GM18867 (cell line): ENCODE results near the gene RHOXF1.
A peak's percentile ranks its signal among the peaks of the same experiment; 100 is the strongest.
"Not testable (repeated sequence)": the region's sequence is repeated elsewhere in the genome, so short reads cannot be mapped to it uniquely, and the experiment has no call there.

ENCODE experiments used
- ATAC-seq: cut with Tn5 transposase; IDR thresholded peaks from one replicate; pipeline ENCODE4 v1.9.1; 2021; ENCODE audit warnings: mild to moderate bottlenecking, moderate library complexity; ENCODE audit not compliant: unreplicated experiment

The RHOXF1 gene, protein sequence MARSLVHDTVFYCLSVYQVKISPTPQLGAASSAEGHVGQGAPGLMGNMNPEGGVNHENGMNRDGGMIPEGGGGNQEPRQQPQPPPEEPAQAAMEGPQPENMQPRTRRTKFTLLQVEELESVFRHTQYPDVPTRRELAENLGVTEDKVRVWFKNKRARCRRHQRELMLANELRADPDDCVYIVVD

DNA sequence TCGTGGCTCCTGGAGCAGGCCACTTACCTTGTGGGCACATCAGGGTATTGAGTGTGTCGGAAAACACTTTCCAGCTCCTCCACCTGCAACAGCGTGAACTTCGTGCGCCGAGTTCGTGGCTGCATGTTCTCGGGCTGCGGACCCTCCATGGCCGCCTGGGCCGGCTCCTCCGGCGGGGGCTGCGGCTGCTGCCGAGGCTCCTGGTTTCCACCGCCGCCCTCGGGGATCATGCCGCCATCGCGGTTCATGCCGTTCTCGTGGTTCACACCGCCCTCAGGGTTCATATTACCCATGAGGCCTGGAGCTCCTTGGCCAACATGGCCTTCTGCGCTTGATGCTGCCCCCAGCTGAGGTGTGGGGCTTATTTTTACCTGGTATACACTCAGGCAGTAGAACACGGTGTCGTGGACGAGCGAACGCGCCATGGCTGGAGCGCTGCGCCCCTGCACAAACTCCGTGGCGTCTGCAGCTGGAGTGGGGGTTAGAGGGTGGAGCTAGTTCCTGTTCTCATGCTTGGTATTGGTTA is at the start of gene RHOXF1:
RHOXF1 (minus strand) TSS at position 476 of the 526 bp plus-strand sequence; CDS start at position 425, 51 bp downstream.
- ATAC-seq: no peak

DNA sequence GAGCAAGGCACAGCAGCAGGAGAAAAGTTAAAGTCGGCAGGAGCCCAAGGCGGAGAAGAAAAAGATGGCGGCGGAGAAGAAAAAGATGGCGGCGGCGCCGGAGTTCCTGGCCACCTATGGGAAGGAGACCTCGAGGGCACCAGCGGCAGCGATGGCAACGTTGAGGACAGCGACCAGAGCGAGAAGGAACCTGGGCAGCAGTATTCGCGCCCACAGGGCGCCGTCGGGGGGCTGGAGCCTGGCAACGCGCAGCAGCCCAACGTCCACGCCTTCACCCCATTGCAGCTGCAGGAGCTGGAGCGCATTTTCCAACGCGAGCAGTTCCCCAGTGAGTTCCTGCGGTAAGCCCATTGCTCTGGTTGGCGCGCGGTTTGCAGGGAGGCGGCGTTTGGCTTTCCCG is 43.4 kb upstream of the RHOXF1 start:
- not testable (repeated sequence) for ATAC-seq

DNA sequence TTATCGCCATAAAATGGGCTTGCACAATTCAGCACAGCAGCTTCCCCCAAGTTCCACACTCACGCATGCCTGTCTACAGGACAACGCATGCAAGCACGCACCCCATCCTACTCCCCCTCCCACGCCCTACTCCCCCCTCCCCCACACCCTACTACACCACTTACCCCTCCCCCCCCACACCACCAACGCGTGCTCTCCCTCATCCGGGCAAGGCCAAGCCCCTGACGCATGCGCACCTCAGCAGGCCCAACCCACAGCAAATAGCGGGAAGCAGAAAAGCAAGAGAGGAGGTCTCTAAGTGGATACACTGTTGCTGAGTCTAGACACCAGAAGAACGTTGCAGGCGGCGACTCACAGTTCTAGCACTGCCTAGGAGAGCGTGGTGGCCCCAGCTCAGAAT is 42.6 kb upstream of the RHOXF1 start, which contains the start of gene RHOXF2:
RHOXF2 (plus strand) TSS at position 301 of the 400 bp plus-strand sequence. CDS start 138 bp downstream, outside the sequence.
- not testable (repeated sequence) for ATAC-seq

DNA sequence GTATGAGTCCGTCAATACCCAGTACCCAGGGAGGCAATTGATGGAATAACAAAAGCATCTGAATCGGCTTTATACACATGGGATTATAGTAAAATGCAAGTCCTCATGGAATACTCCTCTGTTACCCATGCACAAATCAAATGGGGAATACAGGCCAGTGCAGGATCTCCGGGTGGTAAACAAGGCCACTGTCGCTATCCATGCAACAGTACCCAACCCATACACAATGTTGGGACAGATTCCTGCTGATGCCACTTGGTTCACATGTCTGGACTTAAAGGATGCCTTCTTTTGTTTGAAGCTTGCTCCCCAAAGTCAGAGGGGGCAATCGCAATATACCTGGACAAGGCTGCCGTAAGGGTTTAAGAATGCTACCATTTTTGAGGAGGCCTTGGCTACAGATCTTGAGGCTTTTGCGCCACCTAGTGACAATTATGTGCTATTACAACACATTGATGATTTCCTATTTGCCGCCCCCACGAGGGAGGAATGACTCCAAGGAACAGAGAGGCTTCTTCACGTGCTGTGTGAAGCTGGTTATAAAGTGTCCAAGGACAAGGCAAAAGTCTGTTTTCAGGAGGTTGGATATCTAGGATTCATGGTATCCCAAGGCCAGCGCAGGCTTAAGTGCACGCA is 34.5 kb upstream of the RHOXF1 start:
- not testable (repeated sequence) for ATAC-seq

DNA sequence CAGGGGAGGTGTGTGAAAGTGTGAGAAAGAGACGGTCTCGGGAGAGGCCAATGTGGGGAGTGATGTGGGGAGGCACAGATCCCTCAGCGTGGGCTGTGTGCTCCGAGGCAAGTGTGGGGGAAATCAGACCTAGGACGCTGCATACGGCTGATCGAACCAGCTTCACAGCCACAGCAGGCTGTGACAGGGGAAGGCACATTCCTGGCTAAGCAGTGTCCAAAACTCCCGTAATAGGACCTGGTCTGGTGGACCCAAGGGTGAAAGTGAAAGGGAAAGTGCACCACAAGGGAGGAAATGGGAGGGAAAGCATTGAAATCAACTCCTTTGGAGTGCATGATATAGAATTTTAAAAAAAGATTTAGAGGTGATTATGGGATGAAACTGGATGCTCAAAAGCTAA is 31.8 kb upstream of the RHOXF1 start:
- no peak for ATAC-seq

DNA sequence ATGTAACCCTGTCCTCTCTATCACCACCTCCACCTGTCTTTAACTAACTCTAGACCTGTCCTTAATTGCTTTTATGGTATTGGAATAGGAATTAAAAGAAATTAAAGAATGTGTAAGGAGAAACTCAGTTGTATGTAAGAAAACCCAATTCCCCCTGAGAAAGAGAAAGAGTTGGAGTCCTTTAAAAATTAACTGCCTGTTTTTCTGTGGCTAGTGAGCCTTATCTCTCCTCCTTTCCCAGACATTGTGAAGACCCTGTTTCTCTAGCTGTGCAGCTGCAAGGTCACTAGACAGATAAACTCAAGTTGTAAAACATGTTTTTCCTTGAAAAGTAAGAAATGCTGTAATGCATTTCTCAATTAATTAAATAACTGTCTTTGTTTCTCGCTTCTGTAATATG is 30.6 kb upstream of the RHOXF1 start:
- not testable (repeated sequence) for ATAC-seq

DNA sequence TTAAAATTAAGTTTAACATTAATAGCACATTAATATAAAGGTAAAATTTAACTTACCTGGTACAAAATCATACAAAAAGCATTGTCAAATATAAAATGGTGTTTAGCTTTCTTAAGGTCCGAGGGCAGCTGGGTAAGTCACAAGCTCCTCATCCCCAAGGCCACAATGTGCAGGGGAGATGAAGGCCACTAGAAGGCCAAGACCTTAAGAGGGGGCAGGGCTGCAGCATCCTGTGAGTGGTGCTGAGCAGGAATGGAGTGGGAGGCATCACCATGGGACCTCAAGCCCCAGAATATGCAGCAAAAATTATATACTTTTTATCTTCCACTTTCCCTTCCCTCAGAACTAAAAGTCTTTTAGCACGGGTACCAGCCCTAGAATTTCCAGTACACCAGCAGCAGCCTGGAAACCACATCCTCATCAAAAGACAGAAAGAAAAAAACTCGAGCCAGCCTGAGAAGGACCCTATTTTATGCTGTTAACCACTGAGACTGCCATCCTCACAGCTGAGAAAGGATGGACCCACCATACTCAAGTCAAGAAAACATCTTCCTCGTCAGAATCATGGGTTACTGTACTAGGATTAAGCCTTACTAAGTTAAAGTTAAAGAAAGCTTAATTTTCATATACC is 29.7 kb upstream of the RHOXF1 start:
- no peak for ATAC-seq

DNA sequence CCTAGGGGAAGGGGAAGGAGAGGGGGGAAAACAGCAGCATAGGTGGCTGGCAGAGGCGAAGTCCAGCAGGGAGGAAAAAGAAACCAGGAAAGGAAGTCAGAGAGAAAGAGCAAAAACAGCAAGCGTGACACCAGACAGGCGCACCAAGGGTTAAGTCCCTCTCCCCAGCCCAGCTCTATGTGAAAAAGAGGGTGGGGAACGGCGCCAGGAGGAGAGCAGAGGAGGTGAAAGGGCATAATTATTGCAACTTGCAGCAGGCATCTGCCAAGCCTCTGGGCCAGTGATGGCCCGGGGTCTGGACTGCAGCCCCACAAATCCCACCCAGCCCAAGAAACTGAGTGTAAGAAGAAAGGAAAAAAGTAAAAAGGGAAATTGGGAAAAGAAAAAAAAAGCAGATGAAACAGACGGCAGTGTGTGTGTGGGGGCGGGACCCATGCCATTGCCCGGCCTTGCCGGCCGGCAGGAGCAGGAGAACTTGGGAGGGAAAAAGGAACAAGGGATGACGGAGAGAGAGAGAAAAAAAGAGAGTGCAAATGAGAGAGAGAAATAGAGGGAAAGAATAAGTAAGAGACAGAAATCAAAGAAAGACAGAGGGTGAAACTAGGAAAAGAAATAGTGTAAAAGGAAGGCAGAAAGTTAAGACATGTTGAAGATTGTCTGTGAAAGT is 28.6 kb upstream of the RHOXF1 start:
- ATAC-seq: no peak

DNA sequence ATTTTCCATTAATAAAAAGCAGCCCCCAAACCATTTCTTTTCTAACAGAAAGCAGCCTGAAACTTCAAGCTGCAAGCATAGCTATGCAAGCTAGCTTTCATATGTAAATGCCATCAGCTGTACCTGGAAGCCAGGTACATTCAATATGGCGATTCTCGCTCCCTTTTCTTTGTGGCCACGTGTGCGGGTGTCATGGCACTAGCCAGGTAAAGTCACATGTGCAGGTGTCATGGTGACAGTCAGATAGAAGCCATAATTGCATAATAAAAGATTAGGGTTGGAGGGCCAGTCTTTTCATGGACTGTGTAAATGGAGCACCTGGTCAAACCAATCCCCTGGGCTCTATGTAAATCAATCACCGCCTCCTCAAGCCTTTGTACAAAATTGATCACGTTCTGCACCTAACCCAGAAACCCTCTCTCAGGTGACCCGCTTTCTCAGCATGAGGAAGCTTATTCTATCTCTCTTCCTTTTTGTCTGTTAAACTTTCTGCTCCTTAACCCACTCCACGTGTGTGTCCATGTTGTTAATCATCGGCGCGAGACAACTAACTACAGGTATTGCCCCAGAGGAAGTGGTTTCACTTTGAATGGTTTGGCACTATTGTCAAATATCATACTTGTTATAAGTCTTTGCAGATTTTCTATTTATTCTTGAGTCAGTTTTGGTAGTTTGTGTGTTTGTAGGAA is 24.7 kb upstream of the RHOXF1 start:
- ATAC-seq: peak; percentile 47

DNA sequence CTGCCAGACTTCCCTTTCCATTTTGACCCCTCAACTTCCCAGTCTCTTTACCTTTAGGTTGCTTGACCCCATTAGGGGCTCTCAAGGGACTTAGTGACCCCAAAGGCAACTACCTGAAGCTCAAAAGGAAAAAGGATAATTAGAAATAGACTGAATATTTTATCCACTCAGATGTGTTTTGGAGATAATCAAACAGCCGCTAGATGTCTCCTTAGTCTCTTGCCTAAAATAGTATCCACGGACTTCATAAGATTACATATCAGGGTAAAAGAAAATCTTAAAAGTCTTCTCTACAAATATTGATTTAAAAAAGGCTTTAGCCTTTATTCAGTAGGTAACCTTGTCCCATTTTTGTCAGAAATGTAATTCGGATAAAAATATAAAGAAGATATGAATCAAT is 21.7 kb upstream of the RHOXF1 start:
- ATAC-seq: no peak

DNA sequence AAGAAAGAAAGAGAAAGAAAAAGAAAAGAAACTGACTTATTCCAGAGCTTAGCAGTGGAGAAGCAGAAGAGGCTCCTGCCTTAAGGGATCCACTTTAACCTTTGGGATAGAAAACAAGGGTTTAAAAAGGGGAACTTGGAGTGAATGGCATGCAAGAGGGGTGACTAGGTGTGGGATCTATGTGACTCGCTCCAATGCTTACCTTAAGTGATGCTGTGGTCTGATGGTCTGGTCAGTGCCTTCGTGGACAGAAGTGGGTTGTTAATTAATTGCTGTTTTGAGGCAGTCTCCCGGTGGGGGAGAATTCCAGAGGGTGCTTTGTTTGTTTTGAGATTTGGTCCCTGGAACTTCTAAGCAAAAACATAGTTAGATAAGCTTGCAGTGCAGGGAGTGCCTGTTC is 21.1 kb upstream of the RHOXF1 start:
- ATAC-seq: no peak

DNA sequence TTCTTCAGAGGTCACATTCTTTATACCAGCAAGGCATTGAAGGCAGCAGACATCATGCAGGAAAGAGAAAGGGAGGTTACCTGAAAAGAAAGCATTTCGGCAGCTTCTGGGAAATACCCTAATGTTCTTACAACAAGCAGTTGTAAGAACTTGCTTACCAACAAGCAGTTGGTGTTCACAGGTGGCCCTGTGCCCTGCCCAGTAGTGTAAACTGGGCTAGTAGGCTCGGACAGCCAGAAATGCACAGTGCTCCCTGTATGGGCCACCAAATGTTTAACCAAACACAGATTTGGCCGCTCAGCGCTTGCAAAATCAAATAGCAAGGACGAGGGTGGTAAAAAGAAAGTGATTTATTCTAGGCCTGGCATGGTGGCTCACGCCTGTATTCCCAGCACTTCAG is 20.4 kb upstream of the RHOXF1 start:
- ATAC-seq: no peak

DNA sequence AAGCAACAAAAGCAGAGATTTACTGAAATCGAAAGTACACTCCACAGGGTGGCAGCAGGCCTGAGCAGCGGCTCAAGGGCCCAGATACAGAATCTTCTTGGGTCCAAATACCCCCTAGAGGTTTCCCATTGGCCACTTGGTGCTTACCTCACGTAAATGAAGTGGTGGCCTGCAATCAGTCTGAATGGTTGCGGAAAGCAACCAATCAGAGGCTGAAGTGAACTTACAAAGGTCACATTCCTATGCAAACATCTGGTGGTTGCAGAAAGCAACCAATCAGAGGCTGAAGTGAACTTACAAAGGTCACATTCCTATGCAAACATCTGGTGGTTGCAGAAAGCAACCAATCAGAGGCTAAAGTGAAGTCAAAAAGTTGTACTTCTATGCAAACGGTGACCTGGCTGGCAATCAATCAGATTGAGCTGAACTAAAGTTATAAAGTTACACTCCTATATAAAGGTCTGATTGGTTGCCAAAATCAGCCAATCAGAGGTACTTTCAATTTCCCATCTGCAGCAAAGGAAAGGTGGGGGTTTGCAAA is 12.7 kb upstream of the RHOXF1 start:
- not testable (repeated sequence) for ATAC-seq

DNA sequence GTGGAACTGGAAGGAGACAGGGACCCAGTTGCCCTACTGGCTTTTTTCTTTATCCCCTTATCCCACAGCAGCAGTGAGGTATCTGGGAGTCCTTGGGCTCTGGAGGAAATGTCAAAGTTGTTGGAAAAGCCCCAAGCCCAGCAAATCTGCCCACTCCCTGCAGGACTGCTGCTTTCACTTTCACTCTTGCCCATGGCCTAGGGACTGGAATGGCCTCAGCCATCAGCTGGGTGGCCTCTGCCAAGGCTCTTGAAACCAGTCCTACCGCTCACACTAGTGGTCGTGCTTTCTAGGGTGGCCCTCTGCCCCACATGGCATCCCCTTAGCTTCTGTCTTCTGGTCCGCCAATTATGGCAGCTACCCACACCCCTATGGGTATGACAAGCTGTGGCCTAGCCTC is 9.7 kb upstream of the RHOXF1 start:
- no peak for ATAC-seq

DNA sequence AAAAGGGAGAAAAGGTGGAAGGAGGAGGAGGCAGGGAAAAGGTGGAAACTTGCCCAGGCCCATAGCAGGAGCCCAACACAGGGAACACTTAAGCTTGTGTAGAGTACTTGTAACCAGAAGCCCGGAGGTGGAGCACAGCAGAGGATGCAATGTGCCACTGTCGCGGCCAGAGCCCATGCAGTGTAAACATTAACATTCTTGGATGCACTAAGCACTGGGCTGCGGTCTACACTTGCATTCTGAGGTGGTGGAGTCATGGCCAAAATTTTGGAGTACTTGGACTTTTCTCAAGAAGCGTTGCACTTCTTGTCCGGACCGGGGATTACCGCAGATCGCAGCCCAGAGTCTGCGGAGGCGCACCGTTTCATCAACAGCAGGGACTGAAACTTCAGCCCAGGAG is 4.5 kb upstream of the RHOXF1 start:
- no peak for ATAC-seq

DNA sequence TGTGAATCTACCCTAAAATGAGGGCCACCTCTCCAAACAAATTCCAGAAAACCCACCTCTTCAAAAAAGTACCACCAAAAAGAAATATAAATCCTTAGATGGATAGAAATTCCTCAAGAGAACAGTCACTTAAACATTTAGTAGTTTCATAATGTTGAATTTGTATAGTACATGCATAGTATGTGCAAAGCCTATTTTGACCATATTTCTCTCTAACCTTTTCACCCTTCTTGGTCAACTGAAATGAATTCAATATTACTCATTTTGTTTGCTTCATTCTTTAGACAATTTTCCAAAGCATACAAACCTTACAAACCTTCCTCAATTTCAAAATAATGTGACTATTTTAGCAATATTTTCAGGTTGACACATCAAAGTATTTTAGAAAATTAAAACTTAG is 4.1 kb downstream of the RHOXF1 start:
- ATAC-seq: no peak

DNA sequence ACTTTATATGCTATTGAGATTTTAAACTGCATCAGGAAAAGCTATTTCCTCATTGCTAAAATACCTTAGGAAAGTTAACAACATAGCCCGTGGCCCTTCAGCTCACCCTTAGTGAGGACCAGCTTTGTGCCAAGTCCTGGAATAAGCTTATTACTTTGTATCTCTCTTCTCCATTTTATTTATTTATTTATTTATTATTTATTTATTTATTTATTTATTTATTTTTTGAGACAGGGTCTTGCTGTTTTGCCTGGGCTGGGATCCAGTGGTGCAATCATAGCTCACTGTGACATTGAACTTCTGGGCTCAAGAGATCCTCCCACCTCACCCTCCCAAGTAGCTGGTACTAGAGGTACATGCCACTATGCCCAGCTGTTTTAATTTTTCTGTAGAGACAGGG is 6.3 kb downstream of the RHOXF1 start:
- ATAC-seq: no peak

DNA sequence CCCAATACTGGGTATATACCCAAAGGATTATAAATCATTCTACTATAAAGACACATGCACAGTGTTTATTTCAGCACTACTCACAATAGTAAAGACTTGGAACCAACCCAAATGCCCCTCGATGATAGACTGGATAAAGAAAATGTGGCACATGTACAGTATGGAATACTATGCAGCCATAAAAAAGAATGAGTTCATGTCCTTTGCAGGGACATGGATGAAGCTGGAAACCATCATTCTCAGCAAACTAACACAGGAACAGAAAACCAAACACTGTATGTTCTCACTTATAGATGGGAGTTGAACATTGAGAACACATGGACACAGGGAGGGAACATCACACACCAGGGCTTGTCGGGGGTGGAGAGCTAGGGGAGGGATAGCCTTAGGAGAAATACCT is 11.0 kb downstream of the RHOXF1 start:
- ATAC-seq: not testable (repeated sequence)

DNA sequence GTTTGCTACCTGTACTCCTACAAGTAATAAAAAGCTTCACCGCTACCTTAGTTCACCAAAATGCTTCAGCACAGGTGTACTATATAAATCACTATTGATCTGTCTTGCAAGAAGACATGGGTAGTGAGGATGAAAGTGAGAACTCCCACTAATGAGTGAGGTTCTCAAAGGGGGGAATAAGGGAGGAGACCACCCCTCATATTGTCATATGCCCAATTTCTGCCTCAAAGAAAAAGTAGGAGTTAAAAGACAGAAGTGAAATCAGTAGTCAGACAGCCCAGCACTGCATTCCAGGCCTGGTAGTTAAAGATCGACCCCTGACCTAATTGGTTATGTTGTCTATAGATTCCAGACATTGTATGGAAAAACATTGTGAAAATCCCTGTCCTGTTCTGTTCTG is 14.7 kb downstream of the RHOXF1 start:
- not testable (repeated sequence) for ATAC-seq

DNA sequence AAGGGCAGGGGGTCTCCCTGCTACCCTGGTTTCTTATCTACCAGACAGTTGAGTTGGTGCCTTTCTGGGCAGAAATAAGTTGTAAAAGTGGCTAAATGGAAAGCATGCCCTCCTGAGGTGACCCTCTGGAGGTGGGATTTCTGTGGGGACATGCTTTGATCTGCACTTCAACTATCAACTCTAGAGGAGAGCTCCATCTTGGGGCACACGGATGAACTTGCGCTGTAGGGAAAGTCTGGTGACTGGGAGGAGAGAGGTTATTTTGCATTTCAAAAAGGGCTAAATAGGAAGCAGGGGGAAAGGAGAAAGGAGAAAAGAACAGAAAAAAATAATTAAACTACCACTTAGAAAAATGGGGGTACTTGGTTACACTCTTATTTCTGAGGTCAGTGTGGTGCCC is 25.5 kb downstream of the RHOXF1 start:
- ATAC-seq: no peak
